GM23338 (cell line): ENCODE data around the gene FBN2. TPM values are rescaled to one million over a fixed set of nuclear protein-coding genes. Genes with fewer than 3 reads are reported as not detected.

Experiments
- ATAC-seq: fragments of 200-7000 bp; cut with Tn5 transposase; 3 replicates; pipeline ENCODE4 v1.9.1; 2020
- DNase-seq: peaks from one replicate; pipeline ENCODE4 v3.0.0-alpha.2; 2015; ENCODE audit warnings: low spot score
- H2AFZ ChIP-seq: fragments of 200-600 bp; sonication (generic); 2 replicates; pipeline ENCODE4 v1.8.0; 2016; ENCODE audit warnings: antibody characterized with exemption, mild to moderate bottlenecking, moderate library complexity
- H3F3A ChIP-seq: fragments of 200-600 bp; sonication (generic); replicated peaks from 2 replicates; pipeline ENCODE4 v1.8.0; 2017; ENCODE audit warnings: antibody characterized with exemption, mixed run types, low read depth
- H3K27ac ChIP-seq: fragments of 200-600 bp; sonication (generic); 2 replicates; pipeline ENCODE4 v1.6.1; 2016; ENCODE audit warnings: low read depth
- H3K27me3 ChIP-seq: fragments of 200-600 bp; sonication (generic); 2 replicates; pipeline ENCODE4 v1.8.0; 2016; ENCODE audit warnings: mild to moderate bottlenecking, mixed run types, moderate library complexity; ENCODE audit not compliant: insufficient read depth
- H3K36me3 ChIP-seq: fragments of 200-600 bp; sonication (generic); 2 replicates; pipeline ENCODE4 v1.8.0; 2016; ENCODE audit warnings: mild to moderate bottlenecking; ENCODE audit not compliant: insufficient read depth
- H3K4me1 ChIP-seq: fragments of 200-600 bp; sonication (generic); 2 replicates; pipeline ENCODE4 v1.8.0; 2016; ENCODE audit warnings: mild to moderate bottlenecking, moderate library complexity; ENCODE audit not compliant: insufficient read depth
- H3K4me2 ChIP-seq: fragments of 200-600 bp; sonication (generic); 2 replicates; pipeline ENCODE4 v1.7.1; 2017; ENCODE audit warnings: mixed run types
- H3K4me3 ChIP-seq: fragments of 200-600 bp; sonication (generic); 2 replicates; pipeline ENCODE4 v1.6.1; 2016; ENCODE audit warnings: mixed run types
- H3K79me2 ChIP-seq: fragments of 200-600 bp; sonication (generic); replicated peaks from 2 replicates; pipeline ENCODE4 v1.8.0; 2017; ENCODE audit warnings: mild to moderate bottlenecking; ENCODE audit not compliant: insufficient read depth
- H3K9me2 ChIP-seq: fragments of 200-600 bp; sonication (generic); 2 replicates; pipeline ENCODE4 v1.8.0; 2017; ENCODE audit not compliant: insufficient read depth
- H4K20me1 ChIP-seq: fragments of 200-600 bp; sonication (generic); replicated peaks from 2 replicates; pipeline ENCODE4 v1.8.0; 2017; ENCODE audit warnings: mild to moderate bottlenecking; ENCODE audit not compliant: insufficient read depth
- H3K27ac Mint-ChIP-seq: 2 replicates; pipeline ENCODE4 v1.8.0; 2020; ENCODE audit warnings: inconsistent platforms, mild to moderate bottlenecking, moderate library complexity, mixed read lengths
- H3K27me3 Mint-ChIP-seq: 3 replicates; pipeline ENCODE4 v1.8.0; 2022; ENCODE audit warnings: low read depth, mild to moderate bottlenecking, moderate library complexity, mixed read lengths, inconsistent platforms; ENCODE audit not compliant: insufficient read depth, poor library complexity
- H3K36me3 Mint-ChIP-seq: 3 replicates; pipeline ENCODE4 v1.8.0; 2021; ENCODE audit warnings: low read depth, mild to moderate bottlenecking, inconsistent platforms, moderate library complexity, mixed read lengths
- H3K4me1 Mint-ChIP-seq: 3 replicates; pipeline ENCODE4 v1.8.0; 2020; ENCODE audit warnings: mild to moderate bottlenecking, inconsistent platforms, mixed read lengths
- H3K4me3 Mint-ChIP-seq: 3 replicates; pipeline ENCODE4 v1.8.0; 2021; ENCODE audit warnings: moderate library complexity, mild to moderate bottlenecking, inconsistent platforms, mixed read lengths
- H3K9me3 Mint-ChIP-seq: 3 replicates; pipeline ENCODE4 v1.8.0; 2020; ENCODE audit warnings: moderate library complexity, mild to moderate bottlenecking, inconsistent platforms, mixed read lengths
- CREB1 ChIP-seq: fragments of 250-450 bp; sonication (Bioruptor Pico); IDR thresholded peaks from 2 replicates; pipeline ENCODE4 v1.5.0; 2020; ENCODE audit warnings: low read depth, mild to moderate bottlenecking, moderate library complexity
- CTCF ChIP-seq, 2 experiments: fragments of 200-600 bp in 1 of 2; sonication (generic) in 1 of 2; conservative IDR thresholded peaks; 2 replicates each; pipeline versions ENCODE4 v1.5.1 to v1.6.1; 2016 to 2017; ENCODE audit warnings: antibody characterized with exemption in 2 of 2, low read depth in 2 of 2, mild to moderate bottlenecking in 2 of 2, moderate library complexity in 1 of 2
- EZH2 ChIP-seq: fragments of 200-600 bp; sonication (generic); IDR thresholded peaks from one replicate; pipeline ENCODE4 v1.8.0; 2017; ENCODE audit warnings: antibody characterized with exemption, mild to moderate bottlenecking, low read depth; ENCODE audit not compliant: unreplicated experiment
- JUNB ChIP-seq: IDR thresholded peaks from one replicate; pipeline ENCODE4 v1.6.1; 2016; ENCODE audit warnings: antibody characterized with exemption; ENCODE audit not compliant: unreplicated experiment
- POLR2AphosphoS5 ChIP-seq: IDR thresholded peaks from 2 replicates; pipeline ENCODE4 v1.6.1; 2016; ENCODE audit warnings: antibody characterized with exemption, low read depth
- ZNF114 ChIP-seq: fragments of 250-450 bp; sonication (Bioruptor Pico); IDR thresholded peaks from 2 replicates; pipeline ENCODE4 v1.5.0; 2020; ENCODE audit warnings: mild to moderate bottlenecking, moderate library complexity
- ZNF462 ChIP-seq: fragments of 250-450 bp; sonication (Bioruptor Pico); IDR thresholded peaks from 2 replicates; pipeline ENCODE4 v1.5.0; 2020; ENCODE audit warnings: mild to moderate bottlenecking, moderate library complexity
- polyA plus RNA-seq: library from polyadenylated mRNA; unstranded; fragments of >200 nt; fragmentation: Nextera tagmentation; extraction: Ambion mirVana; gene quantifications from 2 replicates; pipeline ENCODE4 v1.2.1, GENCODE V29; 2016
- total RNA-seq: library from RNA; depleted of rRNA; stranded (reverse); fragments of >200 nt; shearing (Covaris generic); gene quantifications from 2 replicates; pipeline ENCODE4 v1.2.3, GENCODE V29; 2014

FBN2 gene
- total and polyA plus RNA-seq, 2 experiments from 2014 or later: 2.6 to 13.6 TPM

GRCh38 chr5:128472036-128472435 lies 66.0 kb downstream of the FBN2 start:
- no peak for ATAC-seq
- TF ChIP-seq EZH2 (no peak), ZNF462 (CRISPR knock-in tag) (no peak), POLR2AphosphoS5 (no peak), CTCF (conservative IDR thresholded peaks at IDR 0.05; ENCODE audit: low read depth in 2 of 2) (no peak), JUNB (no peak), ZNF114 (CRISPR knock-in tag) (no peak), CREB1 (CRISPR knock-in tag) (no peak)
- Histone ChIP-seq H3F3A (no peaks in the 10 kb centered on the region), H3K27me3 (no peaks in the 10 kb centered on the region), H4K20me1 (no peaks in the 10 kb centered on the region), H2AFZ (no peak overlapping the region), H3K9me2 (0 out of 2 replicates have a peak, but pooled peaks cover 3% of the 10 kb centered on the region), H3K4me2 (no peak overlapping the region), H3K79me2 (no peaks in the 10 kb centered on the region), H3K36me3 (no peaks in the 10 kb centered on the region), H3K27ac (no peak overlapping the region), H3K4me3 (no peak overlapping the region), H3K4me1 (no peaks in the 10 kb centered on the region)
- H3K27ac Mint-ChIP-seq: no peak overlapping the region
- H3K4me3 Mint-ChIP-seq: no peak overlapping the region
- no peaks in the 10 kb centered on the region for H3K9me3 Mint-ChIP-seq
- peaks cover 10% of the 10 kb centered on the region; the same call in 1 of the 3 replicates for H3K36me3 Mint-ChIP-seq
- no peaks in the 10 kb centered on the region for H3K27me3 Mint-ChIP-seq
- DNase-seq: no peak
- H3K4me1 Mint-ChIP-seq: no peaks in the 10 kb centered on the region
